ENCODE measurements around the gene FGF12. TPM values are rescaled to one million over a fixed set of nuclear protein-coding genes. Genes with fewer than 3 reads are reported as not detected.

FGF12 gene
- total and polyA plus RNA-seq, 2 experiments from 2014 or later = 6.0 to 14.3 TPM

- Histone ChIP-seq H3K4me1 (ENCODE audit: insufficient read depth) (peaks cover 5% of the 10 kb centered on the region; the same call in 1 of the 2 replicates), H3K4me2 (no peak overlapping the region), H3K27ac (ENCODE audit: low read depth) (no peak overlapping the region), H3K27me3 (ENCODE audit: insufficient read depth) (no peaks in the 10 kb centered on the region), H3K36me3 (ENCODE audit: insufficient read depth) (no peaks in the 10 kb centered on the region), H3K4me3 (no peak overlapping the region), H3K9me2 (ENCODE audit: insufficient read depth) (no peaks in the 10 kb centered on the region), H4K20me1 (replicated peaks; ENCODE audit: insufficient read depth) (no peaks in the 10 kb centered on the region; the same call in 1 of the 2 replicates), H3K79me2 (replicated peaks; ENCODE audit: insufficient read depth) (no peaks in the 10 kb centered on the region), H2AFZ (no peak overlapping the region), H3F3A (replicated peaks; ENCODE audit: low read depth) (no peaks in the 10 kb centered on the region)
- no peak for TF ChIP-seq REST (IDR thresholded peaks at IDR 0.05; ENCODE audit: unreplicated experiment)
- TF ChIP-seq CTCF (conservative IDR thresholded peaks at IDR 0.05; ENCODE audit: low read depth in 2 of 2) = no peak
- TF ChIP-seq POLR2AphosphoS5 (IDR thresholded peaks at IDR 0.05; ENCODE audit: low read depth) = no peak
- no peak for TF ChIP-seq EZH2phosphoT487 (IDR thresholded peaks at IDR 0.05; ENCODE audit: unreplicated experiment)
- TF ChIP-seq ZNF331 (CRISPR knock-in tag; IDR thresholded peaks at IDR 0.05; ENCODE audit: low read depth) = no peak
- no peak for TF ChIP-seq NANOG (IDR thresholded peaks at IDR 0.05; ENCODE audit: borderline replicate concordance)
- TF ChIP-seq ZNF114 (CRISPR knock-in tag; IDR thresholded peaks at IDR 0.05) = no peak
- no peak for TF ChIP-seq STAT1 (IDR thresholded peaks at IDR 0.05; ENCODE audit: unreplicated experiment)
- TF ChIP-seq ZNF462 (CRISPR knock-in tag; IDR thresholded peaks at IDR 0.05) = no peak
- TF ChIP-seq ETS1 (IDR thresholded peaks at IDR 0.05) = no peak
- TF ChIP-seq EZH2 (IDR thresholded peaks at IDR 0.05; ENCODE audit: low read depth, unreplicated experiment) = no peak
- no peak for TF ChIP-seq CREB1 (CRISPR knock-in tag; IDR thresholded peaks at IDR 0.05; ENCODE audit: low read depth)
- no peak for TF ChIP-seq JUNB (IDR thresholded peaks at IDR 0.05; ENCODE audit: unreplicated experiment)
- H3K36me3 Mint-ChIP-seq (ENCODE audit: low read depth) = no peaks in the 10 kb centered on the region
- H3K27me3 Mint-ChIP-seq (ENCODE audit: insufficient read depth, low read depth, poor library complexity) = no peaks in the 10 kb centered on the region
- DNase-seq (ENCODE audit: low spot score) (no peak), ATAC-seq (no peak)
- H3K9me3 Mint-ChIP-seq = no peaks in the 10 kb centered on the region
- no peak overlapping the region for H3K27ac Mint-ChIP-seq
- peaks cover 3% of the 10 kb centered on the region; the same call in 1 of the 3 replicates for H3K4me1 Mint-ChIP-seq
- H3K4me3 Mint-ChIP-seq = no peak overlapping the region
Measured at GRCh38 chr3:192637803-192638202, 89.5 kb downstream of the FGF12 start.
